ENCODE measurements around the gene MYOC. TPM values are rescaled to one million over a fixed set of nuclear protein-coding genes. Genes with fewer than 3 reads are reported as not detected.

The MYOC gene
- total RNA-seq, 2 donors from 2014 or later = 2.8 to 4.4 TPM

DNA sequence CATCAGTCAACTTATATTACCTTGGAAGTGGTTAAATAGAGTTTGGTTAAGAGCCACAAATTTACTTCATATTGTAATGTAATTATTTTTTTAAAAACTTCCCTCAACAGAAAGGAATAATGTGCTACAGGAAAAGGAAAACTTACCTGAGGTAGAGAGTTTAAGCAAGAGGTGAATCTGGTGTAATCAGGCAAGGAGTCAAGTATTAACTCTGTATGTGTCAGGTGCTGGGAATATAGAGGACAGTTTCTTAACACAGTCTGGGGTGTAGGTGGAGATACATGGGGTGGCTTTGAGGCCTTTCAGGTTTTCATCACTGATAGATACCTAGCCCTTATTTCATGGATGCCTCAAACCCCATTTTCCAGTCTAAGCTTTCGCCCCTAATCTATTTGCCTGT lies 56.4 kb downstream of the MYOC start:
- Histone ChIP-seq H3K27ac (no peak overlapping the region), H3K9me3 (no peaks in the 10 kb centered on the region)
- TF ChIP-seq, protein P1, sequence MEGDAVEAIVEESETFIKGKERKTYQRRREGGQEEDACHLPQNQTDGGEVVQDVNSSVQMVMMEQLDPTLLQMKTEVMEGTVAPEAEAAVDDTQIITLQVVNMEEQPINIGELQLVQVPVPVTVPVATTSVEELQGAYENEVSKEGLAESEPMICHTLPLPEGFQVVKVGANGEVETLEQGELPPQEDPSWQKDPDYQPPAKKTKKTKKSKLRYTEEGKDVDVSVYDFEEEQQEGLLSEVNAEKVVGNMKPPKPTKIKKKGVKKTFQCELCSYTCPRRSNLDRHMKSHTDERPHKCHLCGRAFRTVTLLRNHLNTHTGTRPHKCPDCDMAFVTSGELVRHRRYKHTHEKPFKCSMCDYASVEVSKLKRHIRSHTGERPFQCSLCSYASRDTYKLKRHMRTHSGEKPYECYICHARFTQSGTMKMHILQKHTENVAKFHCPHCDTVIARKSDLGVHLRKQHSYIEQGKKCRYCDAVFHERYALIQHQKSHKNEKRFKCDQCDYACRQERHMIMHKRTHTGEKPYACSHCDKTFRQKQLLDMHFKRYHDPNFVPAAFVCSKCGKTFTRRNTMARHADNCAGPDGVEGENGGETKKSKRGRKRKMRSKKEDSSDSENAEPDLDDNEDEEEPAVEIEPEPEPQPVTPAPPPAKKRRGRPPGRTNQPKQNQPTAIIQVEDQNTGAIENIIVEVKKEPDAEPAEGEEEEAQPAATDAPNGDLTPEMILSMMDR (IDR thresholded peaks at IDR 0.05) = no peak

DNA sequence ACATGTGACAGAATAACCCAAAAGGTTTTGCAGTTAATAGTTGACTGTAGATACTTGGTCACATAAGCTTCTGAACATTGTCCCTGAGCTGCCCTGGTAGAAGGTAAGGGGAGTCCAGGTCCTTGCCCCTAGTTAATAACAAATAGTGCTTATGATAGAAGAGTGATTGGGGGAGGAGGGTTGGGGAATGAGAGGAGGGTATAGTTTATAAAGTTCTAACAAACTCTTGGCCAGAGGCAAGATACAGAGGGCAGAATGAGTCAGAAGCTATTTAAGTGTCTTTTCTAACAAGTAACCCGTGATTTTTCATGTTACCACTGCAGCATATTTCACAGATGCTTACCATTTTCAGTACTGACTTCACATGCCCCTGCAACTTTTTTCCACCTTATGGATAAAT lies 57.2 kb downstream of the MYOC start:
- peaks cover 27% of the 10 kb centered on the region for H3K36me3 ChIP-seq
- DNase-seq (ENCODE audit: low spot score) = no peak
- H3K27me3 ChIP-seq = no peaks in the 10 kb centered on the region
- no peak overlapping the region for H3K4me3 ChIP-seq
- no peaks in the 10 kb centered on the region for H3K9me3 ChIP-seq
- H3K4me1 ChIP-seq = no peaks in the 10 kb centered on the region
- TF ChIP-seq, protein P1 (IDR thresholded peaks at IDR 0.05) = no peak
- no peak overlapping the region for H3K27ac ChIP-seq

More for the DNA sequence above, 56.4 kb downstream of the MYOC start:
- no peaks in the 10 kb centered on the region for H3K4me1 ChIP-seq
- no peak for DNase-seq (ENCODE audit: low spot score)
- no peaks in the 10 kb centered on the region for H3K27me3 ChIP-seq
- peaks cover 21% of the 10 kb centered on the region for H3K36me3 ChIP-seq
- no peak overlapping the region for H3K4me3 ChIP-seq

DNA sequence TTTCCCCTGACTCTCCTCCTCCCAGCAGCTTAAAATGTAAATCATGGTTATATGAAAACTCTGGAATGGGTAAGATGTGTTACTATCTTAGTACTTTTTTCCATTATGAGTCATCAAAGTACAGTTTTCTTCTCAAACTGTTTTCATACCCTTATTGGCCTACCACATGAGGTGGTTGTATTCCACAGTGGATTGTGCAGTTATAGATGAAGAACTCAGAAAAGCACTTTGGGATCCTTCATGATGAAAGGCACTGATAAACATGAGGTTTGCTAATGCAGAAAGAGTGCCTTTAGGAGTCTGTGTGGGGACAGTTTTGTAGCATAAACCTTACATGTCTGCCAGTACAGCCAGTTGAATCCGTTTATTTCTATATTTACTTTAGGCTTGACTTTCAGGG lies 62.5 kb downstream of the MYOC start:
- no peaks in the 10 kb centered on the region for H3K9me3 ChIP-seq
- H3K27ac ChIP-seq = no peak overlapping the region

DNA sequence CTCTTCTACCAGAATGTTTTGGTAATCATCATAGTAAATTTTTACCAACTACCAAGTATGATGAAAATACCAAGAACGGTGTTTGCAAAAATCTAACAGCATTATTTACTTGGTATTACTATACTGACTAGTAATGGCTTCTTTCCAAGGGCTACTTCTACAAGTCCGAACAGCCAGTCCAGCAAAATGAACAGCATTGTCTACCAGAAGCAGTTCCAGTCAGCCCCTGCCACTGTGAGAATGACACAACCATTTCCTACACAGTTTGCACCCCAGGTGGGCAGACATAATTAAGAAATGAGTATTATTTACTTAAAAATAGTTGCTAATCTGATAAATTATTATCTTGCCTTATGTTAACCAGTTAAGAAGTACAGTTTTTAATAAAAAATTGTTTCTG lies 64.3 kb downstream of the MYOC start:
- H3K4me1 ChIP-seq = no peaks in the 10 kb centered on the region
- H3K4me3 ChIP-seq = no peak overlapping the region
- H3K36me3 ChIP-seq = peaks cover 88% of the 10 kb centered on the region
- TF ChIP-seq, protein P1 (IDR thresholded peaks at IDR 0.05) = no peak
- no peaks in the 10 kb centered on the region for H3K9me3 ChIP-seq
- DNase-seq (ENCODE audit: low spot score) = no peak
- H3K27ac ChIP-seq = no peak overlapping the region
- H3K27me3 ChIP-seq = no peaks in the 10 kb centered on the region

More for the DNA sequence above, 62.5 kb downstream of the MYOC start:
- no peaks in the 10 kb centered on the region for H3K4me1 ChIP-seq
- H3K4me3 ChIP-seq = no peak overlapping the region
- no peak for DNase-seq (ENCODE audit: low spot score)
- TF ChIP-seq, protein P1 (IDR thresholded peaks at IDR 0.05) = no peak
- H3K36me3 ChIP-seq = peaks cover 72% of the 10 kb centered on the region
- no peaks in the 10 kb centered on the region for H3K27me3 ChIP-seq

DNA sequence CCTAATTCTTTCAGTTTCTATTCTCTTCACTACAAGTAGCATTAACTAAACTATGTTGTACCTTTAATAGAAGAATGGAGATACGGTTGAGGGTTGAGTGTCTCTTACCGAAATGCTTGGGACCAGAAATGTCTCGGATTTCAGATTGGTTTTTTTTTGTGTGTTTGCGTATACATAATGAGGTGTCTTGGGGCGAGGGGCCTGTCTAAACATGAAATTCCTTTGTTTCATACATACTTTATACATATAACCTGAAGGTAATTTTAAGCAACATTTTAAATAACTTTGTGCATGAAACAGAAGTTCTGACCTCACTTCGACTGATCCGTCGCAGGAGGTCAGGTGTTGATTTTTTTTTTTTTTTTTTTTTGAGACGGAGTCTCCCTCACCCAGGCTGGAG lies 66.8 kb downstream of the MYOC start:
- no peak overlapping the region for H3K4me3 ChIP-seq
- H3K4me1 ChIP-seq = no peaks in the 10 kb centered on the region
- TF ChIP-seq, protein P1 (IDR thresholded peaks at IDR 0.05) = no peak
- no peak overlapping the region for H3K27ac ChIP-seq
- no peak for DNase-seq (ENCODE audit: low spot score)
- H3K27me3 ChIP-seq = no peaks in the 10 kb centered on the region
- H3K9me3 ChIP-seq = no peaks in the 10 kb centered on the region
- H3K36me3 ChIP-seq = peaks cover 83% of the 10 kb centered on the region

Other genes starting within 250 kb of the MYOC start
- gene PRRC2C, start 167.2 kb downstream of the MYOC start, total RNA-seq = 10 to 100 TPM; 45.2 to 49.4 TPM
- not detected for gene MYOCOS, start 30.4 kb downstream of the MYOC start, total RNA-seq
- 1 to 10 TPM; 4.9 to 5.9 TPM for gene VAMP4, start 89.4 kb upstream of the MYOC start, total RNA-seq
- gene METTL13, start 129.0 kb upstream of the MYOC start, total RNA-seq = 10 to 100 TPM; 14.8 to 15.0 TPM
- gene DNM3, start 188.8 kb upstream of the MYOC start, total RNA-seq = 1 to 10 TPM; 1.0 to 1.6 TPM

Data from right atrium auricular region (tissue), 2 donors.